Ecto neural progenitor cell (in vitro differentiated cells): ENCODE data around the gene AUTS2.

Experiments used
- DNase-seq: peaks from one replicate; pipeline ENCODE4 v3.0.0-alpha.2; 2018; ENCODE audit warnings: low spot score

AUTS2 gene

GRCh38 chr7:70313687-70314086 lies 715.4 kb downstream of the AUTS2 start:
- DNase-seq, result no peak

- DNase-seq, result no peak
Observed at GRCh38 chr7:70314221-70314620, 715.9 kb downstream of the AUTS2 start.

GRCh38 chr7:70316745-70317144 lies 718.5 kb downstream of the AUTS2 start:
- no peak for DNase-seq

- DNase-seq, result no peak
Observed at GRCh38 chr7:70317356-70317755, 719.1 kb downstream of the AUTS2 start.

GRCh38 chr7:70318511-70318910 lies 720.2 kb downstream of the AUTS2 start:
- no peak for DNase-seq

GRCh38 chr7:70319057-70319456 lies 720.8 kb downstream of the AUTS2 start:
- no peak for DNase-seq

- DNase-seq, result no peak
Observed at GRCh38 chr7:70321016-70321590, 722.8 kb downstream of the AUTS2 start.

- no peak for DNase-seq
Observed at GRCh38 chr7:70322856-70323255, 724.6 kb downstream of the AUTS2 start.

GRCh38 chr7:70325509-70326101 lies 727.3 kb downstream of the AUTS2 start:
- no peak for DNase-seq

- DNase-seq, result no peak
Observed at GRCh38 chr7:70334295-70334694, 736.0 kb downstream of the AUTS2 start.

- no peak for DNase-seq
Observed at GRCh38 chr7:70334871-70335270, 736.6 kb downstream of the AUTS2 start.

GRCh38 chr7:70336536-70336935 lies 738.3 kb downstream of the AUTS2 start:
- no peak for DNase-seq

- DNase-seq, result no peak
Observed at GRCh38 chr7:70338015-70338414, 739.7 kb downstream of the AUTS2 start.

- no peak for DNase-seq
Observed at GRCh38 chr7:70340236-70340635, 742.0 kb downstream of the AUTS2 start.

GRCh38 chr7:70341446-70341845 lies 743.2 kb downstream of the AUTS2 start:
- no peak for DNase-seq

GRCh38 chr7:70343519-70343918 lies 745.2 kb downstream of the AUTS2 start:
- DNase-seq, result no peak

GRCh38 chr7:70344726-70345125 lies 746.5 kb downstream of the AUTS2 start:
- DNase-seq, result no peak

- DNase-seq, result no peak
Observed at GRCh38 chr7:70346844-70347462, 748.7 kb downstream of the AUTS2 start.

- no peak for DNase-seq
Observed at GRCh38 chr7:70347463-70348254, 749.4 kb downstream of the AUTS2 start.

- DNase-seq, result no peak
Observed at GRCh38 chr7:70349031-70349430, 750.8 kb downstream of the AUTS2 start.

GRCh38 chr7:70349819-70350218 lies 751.5 kb downstream of the AUTS2 start:
- DNase-seq, result no peak

- DNase-seq, result no peak
Observed at GRCh38 chr7:70352088-70352487, 753.8 kb downstream of the AUTS2 start.

GRCh38 chr7:70352906-70353305 lies 754.6 kb downstream of the AUTS2 start:
- no peak for DNase-seq
